ENCODE results near the gene ANKFN1.
A peak's percentile ranks its signal among the peaks of the same experiment; 100 is the strongest.

Gene ANKFN1

GRCh38 chr17:56297184-56297583 lies 143.9 kb downstream of the ANKFN1 start:
- TF ChIP-seq CTCF (IDR thresholded peaks at IDR 0.05): no peak
- no peak overlapping the region for H3K27ac ChIP-seq
- no peaks in the 10 kb centered on the region for H3K36me3 ChIP-seq
- H3K4me3 ChIP-seq (ENCODE audit: low read depth in 1 of 2, low read length in 1 of 2): no peak overlapping the region
- no peaks in the 10 kb centered on the region for H3K27me3 ChIP-seq
- H3K9me3 ChIP-seq: no peaks in the 10 kb centered on the region
- H3K4me1 ChIP-seq (ENCODE audit: control insufficient read depth in 1 of 2, insufficient read depth in 1 of 2, low read depth in 1 of 2, low read length in 1 of 2): peaks cover 6 to 7% of the 10 kb centered on the region in 2 experiments

GRCh38 chr17:56298846-56299245 lies 145.6 kb downstream of the ANKFN1 start:
- TF ChIP-seq CTCF (IDR thresholded peaks at IDR 0.05): no peak
- Histone ChIP-seq H3K9me3 (no peaks in the 10 kb centered on the region), H3K27ac (no peak overlapping the region), H3K4me3 (ENCODE audit: low read depth in 1 of 2, low read length in 1 of 2) (no peak overlapping the region), H3K36me3 (no peaks in the 10 kb centered on the region), H3K4me1 (ENCODE audit: control insufficient read depth in 1 of 2, insufficient read depth in 1 of 2, low read depth in 1 of 2, low read length in 1 of 2) (peaks cover 6 to 7% of the 10 kb centered on the region in 2 experiments), H3K27me3 (no peaks in the 10 kb centered on the region)

GRCh38 chr17:56300144-56300543 lies 146.9 kb downstream of the ANKFN1 start:
- no peak overlapping the region for H3K27ac ChIP-seq
- no peaks in the 10 kb centered on the region for H3K27me3 ChIP-seq
- no peaks in the 10 kb centered on the region for H3K36me3 ChIP-seq
- no peaks in the 10 kb centered on the region for H3K9me3 ChIP-seq
- TF ChIP-seq CTCF (IDR thresholded peaks at IDR 0.05): no peak
- H3K4me1 ChIP-seq (ENCODE audit: control insufficient read depth in 1 of 2, insufficient read depth in 1 of 2, low read depth in 1 of 2, low read length in 1 of 2): peaks cover 14 to 16% of the 10 kb centered on the region in 2 experiments
- no peak overlapping the region for H3K4me3 ChIP-seq (ENCODE audit: low read depth in 1 of 2, low read length in 1 of 2)

- Histone ChIP-seq H3K9me3 (no peaks in the 10 kb centered on the region), H3K36me3 (no peaks in the 10 kb centered on the region), H3K4me1 (ENCODE audit: control insufficient read depth in 1 of 2, insufficient read depth in 1 of 2, low read depth in 1 of 2, low read length in 1 of 2) (peaks cover 14 to 19% of the 10 kb centered on the region in 2 experiments), H3K27ac (peak overlapping the region; percentile 71), H3K4me3 (ENCODE audit: low read depth in 1 of 2, low read length in 1 of 2) (no peak overlapping the region), H3K27me3 (no peaks in the 10 kb centered on the region)
- TF ChIP-seq CTCF (IDR thresholded peaks at IDR 0.05): no peak
Measured at GRCh38 chr17:56305007-56305406, 151.7 kb downstream of the ANKFN1 start.

- H3K36me3 ChIP-seq: no peaks in the 10 kb centered on the region
Measured at GRCh38 chr17:56309897-56310296, 156.6 kb downstream of the ANKFN1 start.

More at GRCh38 chr17:56309897-56310296, 156.6 kb downstream of the ANKFN1 start:
- Histone ChIP-seq H3K9me3 (no peaks in the 10 kb centered on the region), H3K27me3 (no peaks in the 10 kb centered on the region), H3K4me3 (ENCODE audit: low read depth in 1 of 2, low read length in 1 of 2) (no peak overlapping the region), H3K4me1 (ENCODE audit: control insufficient read depth in 1 of 2, insufficient read depth in 1 of 2, low read depth in 1 of 2, low read length in 1 of 2) (peaks cover 58 to 60% of the 10 kb centered on the region in 2 experiments), H3K27ac (peak overlapping the region; percentile 90)
- TF ChIP-seq CTCF (IDR thresholded peaks at IDR 0.05): no peak
